Measurements from ENCODE around the gene EMC1.
A peak's percentile ranks its signal among the peaks of the same experiment; 100 is the strongest.
"Not testable (repeated sequence)": the region's sequence is repeated elsewhere in the genome, so short reads cannot be mapped to it uniquely, and the experiment has no call there.

The EMC1 gene

DNA sequence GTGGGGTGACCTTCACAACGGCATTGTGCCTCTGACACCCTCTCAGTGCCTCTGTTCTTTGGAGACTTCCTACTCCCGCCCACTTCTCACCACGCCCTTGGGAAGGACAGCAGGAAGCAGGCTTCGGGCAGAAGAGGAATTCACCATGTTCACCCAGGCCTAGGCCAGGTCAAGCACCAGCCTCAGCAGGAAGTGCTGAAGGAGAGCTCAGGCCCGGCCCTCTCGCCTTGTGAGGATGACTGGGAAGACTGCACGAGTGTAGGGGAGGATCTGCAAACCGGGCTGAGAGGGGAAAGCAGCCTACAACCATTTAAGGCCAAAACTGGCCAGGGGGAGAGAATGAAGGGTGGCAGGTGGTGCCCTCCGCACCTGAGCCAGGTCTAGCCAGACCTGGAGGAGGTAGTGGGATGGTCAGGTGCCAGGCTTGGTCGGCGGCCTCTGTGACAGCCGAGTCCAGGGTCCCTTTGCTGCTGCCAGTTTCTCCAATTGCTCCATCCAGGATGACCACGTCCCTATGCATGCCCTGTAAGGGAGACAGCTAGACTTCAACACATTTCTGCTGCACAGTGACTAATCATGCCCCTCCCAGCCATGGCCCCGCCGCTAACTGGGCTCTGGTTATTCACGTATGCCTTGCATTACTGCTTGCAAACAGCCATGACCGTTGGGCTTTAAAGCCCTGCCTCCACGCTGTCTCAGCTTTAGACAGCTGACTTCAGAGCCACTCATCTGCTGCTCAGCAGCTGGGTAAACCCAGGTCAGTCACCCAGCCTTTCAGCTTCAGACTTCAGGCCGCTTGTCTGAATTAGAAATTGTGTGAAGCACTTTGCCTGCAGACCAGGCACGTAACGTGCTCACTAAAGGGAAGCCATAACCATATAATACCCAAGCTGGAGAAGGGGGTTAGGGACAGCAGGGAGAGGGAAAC lies 9.2 kb upstream of the EMC1 start:
- DNase-seq: no peak

DNA sequence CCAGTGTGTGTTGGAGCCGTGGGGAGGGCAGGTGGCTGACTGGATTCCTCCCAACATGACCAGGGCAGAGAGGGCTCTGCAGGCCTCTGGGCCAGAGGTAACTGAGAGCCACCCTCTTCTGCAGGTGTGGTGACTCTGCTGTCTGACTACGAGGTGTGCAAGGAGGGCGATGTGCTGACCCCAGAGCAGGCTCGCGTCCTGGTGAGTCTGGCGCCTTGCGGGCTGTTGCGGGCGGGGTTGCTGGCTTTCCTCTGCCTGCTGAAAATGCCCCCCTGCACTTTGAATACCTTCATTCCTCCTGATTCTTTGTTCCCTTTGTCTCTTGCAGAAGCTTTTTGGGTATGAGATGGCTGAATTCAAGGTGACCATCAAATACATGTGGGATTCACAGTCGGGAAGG lies 7.0 kb upstream of the EMC1 start:
- DNase-seq: no peak

- no peak for DNase-seq
Observed at GRCh38 chr1:19257178-19257914, 6.0 kb upstream of the EMC1 start.

- DNase-seq: not testable (repeated sequence)
Observed at GRCh38 chr1:19256301-19256700, 5.0 kb upstream of the EMC1 start.

DNA sequence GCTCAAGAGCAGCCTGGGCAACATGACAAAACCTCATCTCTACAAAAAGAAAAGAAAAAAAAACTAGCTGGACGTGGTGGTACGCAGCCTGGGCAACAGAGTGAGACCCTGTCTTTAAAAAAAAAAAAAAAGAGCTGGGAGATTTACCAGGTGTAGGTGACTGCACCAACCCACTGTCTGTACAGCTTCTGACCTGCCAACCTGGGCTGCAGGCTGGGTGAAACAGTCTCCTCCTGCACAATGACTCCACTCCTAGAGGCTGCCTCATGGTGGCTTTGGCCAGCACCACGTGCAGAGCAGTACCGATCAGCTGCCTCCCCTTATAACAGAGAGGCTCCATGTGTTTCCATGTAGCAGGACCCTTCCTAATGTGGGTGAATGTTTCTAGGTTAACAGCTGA lies 4.0 kb upstream of the EMC1 start:
- DNase-seq: no peak

- DNase-seq: no peak
Observed at GRCh38 chr1:19254416-19254815, 3.1 kb upstream of the EMC1 start.

- no peak for DNase-seq
Observed at GRCh38 chr1:19250629-19251304, 557 bp downstream of the EMC1 start.

- DNase-seq: peak; percentile 74
Observed at GRCh38 chr1:19240673-19241538, 10.4 kb downstream of the EMC1 start.

GRCh38 chr1:19239876-19240275 lies 11.4 kb downstream of the EMC1 start:
- no peak for DNase-seq

- no peak for DNase-seq
Observed at GRCh38 chr1:19234224-19234623, 17.1 kb downstream of the EMC1 start.

- no peak for DNase-seq
Observed at GRCh38 chr1:19232524-19232846, 18.8 kb downstream of the EMC1 start.

GRCh38 chr1:19231736-19232523 lies 19.4 kb downstream of the EMC1 start:
- not testable (repeated sequence) for DNase-seq

DNA sequence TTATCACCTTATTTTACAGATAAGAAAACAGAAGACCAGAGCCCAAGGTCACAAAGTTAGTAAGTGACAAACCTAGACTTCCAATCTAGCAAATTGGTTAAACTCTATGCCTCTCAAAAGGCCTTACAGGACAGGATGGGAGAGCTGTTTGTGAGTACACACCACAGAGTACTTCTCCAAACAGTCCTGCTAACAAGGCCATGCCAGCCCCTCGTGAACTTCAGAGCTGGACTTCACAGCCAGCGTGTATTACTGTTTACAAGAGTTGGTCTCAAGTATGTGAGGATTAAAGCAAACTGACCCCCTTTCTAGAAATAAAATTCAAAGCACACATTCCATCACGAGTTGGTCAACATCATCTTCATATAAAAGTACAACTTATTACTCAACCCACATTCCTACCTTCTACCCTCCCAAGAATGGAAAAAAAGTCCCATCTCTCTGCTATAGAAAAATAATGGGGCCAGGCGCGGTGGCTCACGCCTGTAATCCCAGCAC lies 21.4 kb downstream of the EMC1 start:
- DNase-seq: no peak

- no peak for DNase-seq
Observed at GRCh38 chr1:19229229-19229628, 22.1 kb downstream of the EMC1 start.

GRCh38 chr1:19222979-19223824 lies 28.1 kb downstream of the EMC1 start:
- DNase-seq: no peak

DNA sequence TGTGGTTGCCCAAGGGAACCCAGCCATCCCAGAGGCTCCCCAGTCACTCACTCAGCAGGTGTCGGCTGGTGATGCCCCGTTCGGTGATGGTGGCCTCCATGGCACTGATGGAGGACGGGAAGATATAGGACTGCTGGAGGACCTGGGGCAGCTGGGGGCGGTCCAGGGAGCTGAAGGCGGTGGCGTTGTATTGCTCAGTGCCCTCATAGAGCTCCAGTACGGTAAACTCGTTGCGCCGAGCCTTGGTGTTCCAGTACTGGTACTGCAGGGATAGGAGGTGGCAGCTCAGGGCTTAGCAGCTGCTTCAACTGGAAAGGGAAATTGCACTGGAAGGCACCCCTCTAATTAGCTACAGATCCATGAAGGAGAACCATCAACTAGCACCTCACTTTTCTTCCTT lies 28.8 kb downstream of the EMC1 start:
- no peak for DNase-seq

- no peak for DNase-seq
Observed at GRCh38 chr1:19220991-19221390, 30.3 kb downstream of the EMC1 start.

DNA sequence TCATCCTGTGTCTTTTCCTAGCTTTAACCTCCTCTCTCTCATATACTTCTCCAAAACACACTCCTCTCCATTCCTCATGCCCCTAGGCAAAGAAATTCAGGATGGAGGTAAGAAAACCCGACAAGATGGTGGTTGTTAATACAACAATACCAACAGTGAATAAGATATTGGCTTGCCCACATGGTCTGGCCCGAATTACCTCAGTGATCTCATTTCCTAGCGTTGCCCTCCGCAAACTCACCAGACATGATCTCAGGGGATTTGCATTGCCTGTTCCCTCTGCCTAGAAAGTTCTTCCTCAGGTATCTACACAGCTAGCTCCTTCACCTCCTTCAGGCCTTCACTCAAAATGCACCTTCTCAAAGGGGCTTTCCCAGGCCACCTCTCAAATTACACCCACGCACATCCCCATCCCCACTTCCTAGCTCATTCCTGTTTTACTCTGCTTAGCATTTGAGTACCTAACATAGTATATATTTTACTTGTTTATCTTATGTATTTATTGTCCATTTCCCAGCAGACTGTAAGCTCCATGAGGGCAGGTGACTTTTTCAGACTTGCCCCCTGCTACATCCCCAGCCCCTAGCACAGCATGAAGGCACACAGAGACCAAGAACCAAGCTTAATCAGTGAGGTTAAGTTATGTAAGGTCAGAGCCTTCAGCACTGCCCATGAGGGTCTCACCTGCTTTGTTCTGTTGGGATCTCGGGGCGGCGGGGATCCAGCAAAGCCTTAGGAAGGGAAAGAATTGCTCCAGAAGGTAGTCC lies 31.1 kb downstream of the EMC1 start:
- no peak for DNase-seq

- DNase-seq: no peak
Observed at GRCh38 chr1:19219451-19219850, 31.9 kb downstream of the EMC1 start.

DNA sequence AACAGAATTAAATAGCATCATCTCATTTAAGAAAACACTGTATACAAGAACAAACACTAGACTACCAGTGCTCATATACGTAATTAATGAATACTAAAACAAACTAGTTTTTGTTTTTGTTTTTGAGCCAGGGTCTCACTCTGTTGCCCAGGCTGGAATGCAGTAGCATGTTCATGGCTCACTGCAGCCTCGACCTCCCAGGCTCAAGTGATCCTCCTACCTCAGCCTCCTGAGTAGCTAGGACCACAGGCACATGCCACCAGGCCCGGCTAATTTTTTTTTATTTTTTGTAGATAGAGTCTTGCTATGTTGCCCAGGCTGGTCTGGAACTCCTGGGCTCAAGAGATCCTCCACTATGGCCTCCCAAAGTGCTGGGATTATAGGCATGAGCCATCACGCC lies 34.7 kb downstream of the EMC1 start:
- DNase-seq: not testable (repeated sequence)
